WI38 (cell line): ENCODE measurements around the gene NUDT4.

Experiments used
- H3K4me3 ChIP-seq: 2 replicates; pipeline ENCODE4 v1.5.1; 2011; ENCODE audit warnings: low read depth, mild to moderate bottlenecking, control low read depth, low read length
- CTCF ChIP-seq: IDR thresholded peaks from 2 replicates; pipeline ENCODE4 v1.5.1; 2012; ENCODE audit warnings: low read depth, mild to moderate bottlenecking, control low read depth, low read length

Gene NUDT4

GRCh38 chr12:93341409-93342049 is 36.2 kb upstream of the NUDT4 start:
- no peak for TF ChIP-seq CTCF
- no peak overlapping the region for H3K4me3 ChIP-seq

GRCh38 chr12:93347054-93347785 is 30.5 kb upstream of the NUDT4 start:
- TF ChIP-seq CTCF, result no peak
- H3K4me3 ChIP-seq, result no peak overlapping the region

GRCh38 chr12:93348575-93349435 is 28.9 kb upstream of the NUDT4 start:
- no peak for TF ChIP-seq CTCF
- no peak overlapping the region for H3K4me3 ChIP-seq

- H3K4me3 ChIP-seq, result no peak overlapping the region
- no peak for TF ChIP-seq CTCF
These were observed 26.0 kb upstream of the NUDT4 start for GRCh38 chr12:93351726-93352125.

- no peak for TF ChIP-seq CTCF
- H3K4me3 ChIP-seq, result no peak overlapping the region
These were observed 25.4 kb upstream of the NUDT4 start for GRCh38 chr12:93352321-93352720.

- no peak for TF ChIP-seq CTCF
- no peak overlapping the region for H3K4me3 ChIP-seq
These were observed 21.5 kb upstream of the NUDT4 start for GRCh38 chr12:93356214-93356613.
